NCI-H2107 (cell line): ENCODE results near the gene MAP2K2.
A peak's percentile ranks its signal among the peaks of the same experiment; 100 is the strongest.
"Not testable (repeated sequence)": the region's sequence is repeated elsewhere in the genome, so short reads cannot be mapped to it uniquely, and the experiment has no call there.

Experiments used
- DNase-seq: peaks from one replicate; lab custom pipeline; 2025; lab: John Stamatoyannopoulos, UW

Gene MAP2K2

GRCh38 chr19:4123615-4124568 lies at the start of gene MAP2K2:
Gene MAP2K2, minus strand, starts transcription at chr19:4124122. Its CDS starts 247 bp downstream, at chr19:4123875.
- DNase-seq, result peak; percentile 93

GRCh38 chr19:4172861-4173473 lies 49.0 kb upstream of the MAP2K2 start:
- no peak for DNase-seq

- no peak for DNase-seq
Observed at GRCh38 chr19:4171676-4172075, 47.8 kb upstream of the MAP2K2 start.

GRCh38 chr19:4164262-4164661 lies 40.3 kb upstream of the MAP2K2 start:
- no peak for DNase-seq

- DNase-seq, result no peak
Observed at GRCh38 chr19:4161415-4162077, 37.6 kb upstream of the MAP2K2 start.

GRCh38 chr19:4157971-4158370 lies 34.0 kb upstream of the MAP2K2 start:
- not testable (repeated sequence) for DNase-seq

GRCh38 chr19:4157164-4157563 lies 33.2 kb upstream of the MAP2K2 start:
- DNase-seq, result no peak

- no peak for DNase-seq
Observed at GRCh38 chr19:4154571-4155312, 30.8 kb upstream of the MAP2K2 start.

GRCh38 chr19:4152241-4152998 lies 28.5 kb upstream of the MAP2K2 start:
- no peak for DNase-seq

GRCh38 chr19:4151623-4152022 lies 27.7 kb upstream of the MAP2K2 start:
- DNase-seq, result no peak

- no peak for DNase-seq
Observed at GRCh38 chr19:4149518-4150288, 25.8 kb upstream of the MAP2K2 start.

- DNase-seq, result no peak
Observed at GRCh38 chr19:4144666-4145249, 20.8 kb upstream of the MAP2K2 start.

- not testable (repeated sequence) for DNase-seq
Observed at GRCh38 chr19:4142916-4143315, 19.0 kb upstream of the MAP2K2 start.

GRCh38 chr19:4140237-4140711 lies 16.4 kb upstream of the MAP2K2 start:
- DNase-seq, result no peak

- no peak for DNase-seq
Observed at GRCh38 chr19:4139614-4140236, 15.8 kb upstream of the MAP2K2 start.

GRCh38 chr19:4138445-4138844 lies 14.5 kb upstream of the MAP2K2 start:
- DNase-seq, result no peak

GRCh38 chr19:4136680-4137088 lies 12.8 kb upstream of the MAP2K2 start:
- DNase-seq, result no peak

GRCh38 chr19:4135386-4135785 lies 11.5 kb upstream of the MAP2K2 start:
- DNase-seq, result not testable (repeated sequence)

- DNase-seq, result no peak
Observed at GRCh38 chr19:4134351-4134750, 10.4 kb upstream of the MAP2K2 start.
